ENCODE measurements around the gene DDX23.
A peak's percentile ranks its signal among the peaks of the same experiment; 100 is the strongest.
"Not testable (repeated sequence)": the region's sequence is repeated elsewhere in the genome, so short reads cannot be mapped to it uniquely, and the experiment has no call there.

The DDX23 gene

GRCh38 chr12:48851883-48852733 is at the start of gene DDX23:
TSS of gene DDX23 (minus strand) at chr12:48852163. CDS start at chr12:48845782, 6,381 bp downstream.
- DNase-seq, result peak; percentile 95

- DNase-seq, result no peak
Measured at GRCh38 chr12:48901278-48901677, 49.3 kb upstream of the DDX23 start.

- DNase-seq, result no peak
Measured at GRCh38 chr12:48899651-48900050, 47.7 kb upstream of the DDX23 start.

GRCh38 chr12:48894271-48894670 is 42.3 kb upstream of the DDX23 start:
- no peak for DNase-seq

- peak; percentile 64 for DNase-seq
Measured at GRCh38 chr12:48890657-48891418, 38.9 kb upstream of the DDX23 start.

- no peak for DNase-seq
Measured at GRCh38 chr12:48889679-48890078, 37.7 kb upstream of the DDX23 start.

GRCh38 chr12:48883305-48884161 is 31.6 kb upstream of the DDX23 start:
- DNase-seq, result no peak

- DNase-seq, result no peak
Measured at GRCh38 chr12:48882972-48883304, 31.0 kb upstream of the DDX23 start.

- no peak for DNase-seq
Measured at GRCh38 chr12:48882315-48882687, 30.3 kb upstream of the DDX23 start.

- no peak for DNase-seq
Measured at GRCh38 chr12:48881686-48882314, 29.8 kb upstream of the DDX23 start.

- no peak for DNase-seq
Measured at GRCh38 chr12:48880647-48881046, 28.7 kb upstream of the DDX23 start.

- no peak for DNase-seq
Measured at GRCh38 chr12:48878548-48878947, 26.6 kb upstream of the DDX23 start.

GRCh38 chr12:48875944-48876515 is 24.1 kb upstream of the DDX23 start:
- no peak for DNase-seq

GRCh38 chr12:48873534-48873933 is 21.6 kb upstream of the DDX23 start:
- DNase-seq, result not testable (repeated sequence)

- no peak for DNase-seq
Measured at GRCh38 chr12:48873096-48873495, 21.1 kb upstream of the DDX23 start.

GRCh38 chr12:48869191-48869590 is 17.2 kb upstream of the DDX23 start:
- DNase-seq, result no peak

GRCh38 chr12:48868451-48868850 is 16.5 kb upstream of the DDX23 start:
- no peak for DNase-seq

GRCh38 chr12:48866052-48866711 is 14.2 kb upstream of the DDX23 start:
- DNase-seq, result no peak

- DNase-seq, result peak; percentile 86
Measured at GRCh38 chr12:48865281-48866051, 13.5 kb upstream of the DDX23 start, which contains the start of gene RND1. TSS of gene RND1 (minus strand) at chr12:48865870. CDS start at chr12:48865767, 103 bp downstream.

- no peak for DNase-seq
Measured at GRCh38 chr12:48863291-48863690, 11.3 kb upstream of the DDX23 start.

GRCh38 chr12:48862760-48863159 is 10.8 kb upstream of the DDX23 start:
- no peak for DNase-seq
